HCT116 (cell line): ENCODE results near the gene PSMG3.

Source experiments
- CTCF ChIP-seq, 3 experiments: fragments of 200-600 bp in 1 of 3; sonication (generic) in 1 of 3; IDR thresholded peaks in 2 of 3; conservative IDR thresholded peaks in 1 of 3; 2 replicates each; pipeline ENCODE4 v1.5.1; 2012 to 2017; ENCODE audit warnings: low read depth in 2 of 3, low read length in 2 of 3, antibody characterized with exemption in 1 of 3, borderline replicate concordance in 1 of 3, control low read depth in 1 of 3, mild to moderate bottlenecking in 1 of 3, mixed read lengths in 1 of 3, mixed run types in 1 of 3, moderate library complexity in 1 of 3; ENCODE audit not compliant: insufficient read depth in 1 of 3
- EZH2 ChIP-seq: fragments of 200-600 bp; sonication (generic); IDR thresholded peaks from 2 replicates; pipeline ENCODE4 v1.6.1; 2017; ENCODE audit warnings: antibody characterized with exemption, mixed run types
- JUND ChIP-seq: IDR thresholded peaks from 2 replicates; pipeline ENCODE4 v1.6.1; 2012
- MAX ChIP-seq: IDR thresholded peaks from 2 replicates; pipeline ENCODE4 v1.6.1; 2012
- POLR2A ChIP-seq: IDR thresholded peaks from 2 replicates; pipeline ENCODE4 v1.7.0; 2011; ENCODE audit warnings: borderline replicate concordance; ENCODE audit not compliant: insufficient read depth, insufficient read length; ENCODE audit errors: extremely low read depth
- POLR2AphosphoS5 ChIP-seq: IDR thresholded peaks from 2 replicates; pipeline ENCODE4 v1.6.1; 2011; ENCODE audit warnings: mild to moderate bottlenecking, low read depth, low read length, moderate library complexity
- ZFX ChIP-seq: fragments of 450-650 bp; IDR thresholded peaks from 2 replicates; pipeline ENCODE4 v1.6.1; 2017
- ZNF274 ChIP-seq: fragments of 200-500 bp; sonication (Bioruptor generic); IDR thresholded peaks from 2 replicates; pipeline ENCODE4 v1.6.1; 2014; ENCODE audit warnings: mild to moderate bottlenecking, low read depth, low read length, inconsistent platforms

GRCh38 chr7:1567049-1567771 is 2.6 kb downstream of the PSMG3 start:
- TF ChIP-seq POLR2AphosphoS5 (no peak; the same call in 1 of the 2 replicates), POLR2A (no peak), MAX (no peak), ZNF274 (no peak), EZH2 (no peak), JUND (no peak), ZFX (no peak), CTCF (IDR thresholded peaks at IDR 0.05 in 2 of 3, conservative IDR thresholded peaks at IDR 0.05 in 1 of 3; ENCODE audit: borderline replicate concordance in 1 of 3, insufficient read depth in 1 of 3, low read depth in 2 of 3, low read length in 2 of 3) (no peak)
